HepG2 (cell line): Measurements from ENCODE around the gene PSIP1. TPM values are rescaled to one million over a fixed set of nuclear protein-coding genes. Genes with fewer than 3 reads are reported as not detected.

Source experiments
- ATAC-seq: fragments of 200-7000 bp; cut with Tn5 transposase; 3 replicates; pipeline ENCODE4 v1.9.1; 2020; ENCODE audit warnings: mild to moderate bottlenecking, moderate library complexity
- BruUV-seq: library from RNA; stranded (reverse); fragments of 400-500 nt; replicated peaks from 2 replicates; lab custom pipeline; 2021; lab: Mats Ljungman, UMichigan
- CTCF ChIA-PET: fragments of 300-600 bp; formaldehyde crosslinking; extraction: SDS; loops from one replicate; lab custom pipeline; 2021; ENCODE audit warnings: low total read pairs, inconsistent platforms, low intra/inter-chr PET ratio; lab: Yijun Ruan, JAX
- POLR2A ChIA-PET: fragments of 350-600 bp; sonication (Branson Sonifier 250); formaldehyde crosslinking; loops from one replicate; lab custom pipeline; 2020; ENCODE audit warnings: antibody characterized with exemption, inconsistent platforms; lab: Yijun Ruan, JAX
- DNase-seq: peaks from one replicate; pipeline ENCODE4 v3.0.0-alpha.2; 2015; ENCODE audit warnings: low spot score
- FAIRE-seq: peaks from 3 replicates; lab custom pipeline; 2011; peaks lifted over from hg19 to GRCh38; lab: Jason Lieb, UNC
- H2AFZ ChIP-seq: one replicate; pipeline ENCODE4 v1.6.1; 2011; ENCODE audit warnings: low read length, inconsistent platforms
- H3K27ac ChIP-seq: fragments of 300-600 bp; 3 replicates; pipeline ENCODE4 v1.8.0; 2011; ENCODE audit warnings: mixed run types, mild to moderate bottlenecking, mixed read lengths, low read length, inconsistent platforms; ENCODE audit not compliant: insufficient read depth; ENCODE audit errors: extremely low read length
- H3K27me3 ChIP-seq, 2 experiments: fragments of 200-600 bp in 1 of 2; 2 replicates in 1 of 2; 3 replicates in 1 of 2; pipeline versions ENCODE4 v1.6.0 to v1.8.0; 2011; ENCODE audit warnings: low read length in 2 of 2, mild to moderate bottlenecking in 2 of 2, moderate library complexity in 2 of 2, inconsistent platforms in 1 of 2; ENCODE audit not compliant: insufficient read depth in 2 of 2, control insufficient read depth in 1 of 2
- H3K36me3 ChIP-seq, 2 experiments: fragments of 200-600 bp in 1 of 2; replicated peaks in 1 of 2; 2 replicates in 1 of 2; 3 replicates in 1 of 2; pipeline versions ENCODE4 v1.5.1 to v1.8.0; 2011; ENCODE audit warnings: low read length in 2 of 2, inconsistent platforms in 1 of 2; ENCODE audit not compliant: insufficient read depth in 2 of 2, control insufficient read depth in 1 of 2
- H3K4me1 ChIP-seq: 2 replicates; pipeline ENCODE4 v1.5.1; 2012; ENCODE audit warnings: low read length, inconsistent platforms; ENCODE audit not compliant: insufficient read depth
- H3K4me2 ChIP-seq: 2 replicates; pipeline ENCODE4 v1.6.0; 2011; ENCODE audit warnings: low read depth, low read length, inconsistent platforms
- H3K4me3 ChIP-seq, 3 experiments: fragments of 200-600 bp in 1 of 3; sonication (generic), shearing (Covaris generic) in 1 of 3; replicated peaks in 1 of 3; 2 replicates each; pipeline ENCODE4 v1.5.1; 2011 to 2016; ENCODE audit warnings: low read length in 3 of 3, inconsistent platforms in 2 of 3, low read depth in 2 of 3, mild to moderate bottlenecking in 2 of 3, control low read depth in 1 of 3, mixed read lengths in 1 of 3; ENCODE audit not compliant: insufficient read depth in 1 of 3
- H3K79me2 ChIP-seq: one replicate; pipeline ENCODE4 v1.6.1; 2011; ENCODE audit warnings: low read length, inconsistent platforms; ENCODE audit not compliant: insufficient read depth
- H3K9ac ChIP-seq: 2 replicates; pipeline ENCODE4 v1.6.0; 2011; ENCODE audit warnings: mild to moderate bottlenecking, low read depth, low read length, inconsistent platforms; ENCODE audit not compliant: insufficient read depth
- H3K9me3 ChIP-seq: 2 replicates; pipeline ENCODE4 v1.5.1; 2012; ENCODE audit warnings: mild to moderate bottlenecking, low read length
- H4K20me1 ChIP-seq: 2 replicates; pipeline ENCODE4 v1.6.0; 2011; ENCODE audit warnings: inconsistent platforms, mild to moderate bottlenecking, low read length, moderate library complexity; ENCODE audit not compliant: insufficient read depth
- ATAD3A ChIP-seq: sonication (generic); formaldehyde crosslinking; IDR thresholded peaks from 2 replicates; pipeline ENCODE4 v1.4.0; 2020; ENCODE audit warnings: missing genetic modification reagents
- CBX5 ChIP-seq: sonication (generic); formaldehyde crosslinking; IDR thresholded peaks from 2 replicates; pipeline ENCODE4 v1.4.0; 2020; ENCODE audit warnings: missing genetic modification reagents, borderline replicate concordance
- MED13 ChIP-seq: sonication (generic); formaldehyde crosslinking; IDR thresholded peaks from 2 replicates; pipeline ENCODE4 v1.5.0; 2020; ENCODE audit warnings: missing genetic modification reagents
- PAF1 ChIP-seq: IDR thresholded peaks from 2 replicates; pipeline ENCODE4 v1.6.1; 2016; ENCODE audit warnings: missing genetic modification reagents, missing compliant biosample characterization
- SYNCRIP ChIP-seq: fragments of 200-400 bp; formaldehyde crosslinking; IDR thresholded peaks from 2 replicates; pipeline ENCODE4 v1.6.1; 2018; ENCODE audit warnings: mild to moderate bottlenecking, low read depth, low read length; ENCODE audit not compliant: insufficient read depth
- ZBTB3 ChIP-seq: sonication (generic); formaldehyde crosslinking; IDR thresholded peaks from 2 replicates; pipeline ENCODE4 v1.4.0; 2020; ENCODE audit warnings: low read depth, mild to moderate bottlenecking, moderate library complexity, missing genetic modification reagents, borderline replicate concordance
- ZFP82 ChIP-seq: sonication (generic); formaldehyde crosslinking; IDR thresholded peaks from 2 replicates; pipeline ENCODE4 v1.5.1; 2020; ENCODE audit warnings: mild to moderate bottlenecking, missing genetic modification reagents, borderline replicate concordance
- ZNF337 ChIP-seq: sonication (generic); formaldehyde crosslinking; IDR thresholded peaks from 2 replicates; pipeline ENCODE4 v1.5.1; 2020; ENCODE audit warnings: missing genetic modification reagents, low read depth, mild to moderate bottlenecking, borderline replicate concordance
- ZNF367 ChIP-seq: sonication (generic); formaldehyde crosslinking; IDR thresholded peaks from 2 replicates; pipeline ENCODE4 v1.4.0; 2020; ENCODE audit warnings: missing genetic modification reagents, borderline replicate concordance
- ZNF441 ChIP-seq: sonication (generic); formaldehyde crosslinking; IDR thresholded peaks from 2 replicates; pipeline ENCODE4 v1.7.0; 2021; ENCODE audit warnings: missing genetic modification reagents, borderline replicate concordance
- ZNF589 ChIP-seq: sonication (generic); formaldehyde crosslinking; conservative IDR thresholded peaks from 2 replicates; pipeline ENCODE4 v1.8.0; 2022; ENCODE audit warnings: mild to moderate bottlenecking, moderate library complexity, missing genetic modification reagents
- ZNF724P ChIP-seq: sonication (generic); formaldehyde crosslinking; IDR thresholded peaks from 2 replicates; pipeline ENCODE4 v1.8.0; 2022; ENCODE audit warnings: missing genetic modification reagents, borderline replicate concordance
- ZNF850 ChIP-seq: sonication (generic); formaldehyde crosslinking; conservative IDR thresholded peaks from 2 replicates; pipeline ENCODE4 v1.9.0; 2021; ENCODE audit warnings: mild to moderate bottlenecking, missing genetic modification reagents
- ZSCAN22 ChIP-seq: sonication (generic); formaldehyde crosslinking; IDR thresholded peaks from 2 replicates; pipeline ENCODE4 v1.4.0; 2020; ENCODE audit warnings: mild to moderate bottlenecking, missing genetic modification reagents
- WGBS: methylation state at CpG from one replicate; pipeline ENCODE4 v1.1.6; 2017; ENCODE audit warnings: low lambda C conversion rate; 5-methylcytosine and 5-hydroxymethylcytosine counted together
- in situ Hi-C: cut with HindIII; loops from 2 replicates; pipeline ENCODE4 v1.10.0; 2017; ENCODE audit warnings: low pct_unique_long_range_greater_than_20kb; ENCODE audit not compliant: extremely low pct_ligation_motif_present
- intact Hi-C: fragments of 100-400 bp; cut with micrococcal nuclease; formaldehyde crosslinking; loops from one replicate; pipeline ENCODE4 v1.10.0; 2022; ENCODE audit not compliant: unreplicated experiment
- polyA plus RNA-seq, 8 experiments: library from polyadenylated mRNA; depleted of rRNA in 3 of 8; stranded (reverse) in 7 of 8; unstranded in 1 of 8; fragments of >200 nt; fragmentation: Illumina TruSeq in 4 of 8; extraction: Trizol in 4 of 8; gene quantifications; 2 replicates each; pipeline versions ENCODE4 v1.2.1 to v1.2.3, GENCODE V29; 2011 to 2016; ENCODE audit warnings: low read depth in 4 of 8, missing spikeins in 1 of 8, mixed read lengths in 1 of 8; ENCODE audit not compliant: insufficient read depth in 1 of 8
- total RNA-seq, 5 experiments: library from RNA; depleted of rRNA; stranded (reverse); fragments of >200 nt; fragmentation: Illumina TruSeq; extraction: Trizol; gene quantifications; 2 replicates each; pipeline ENCODE4 v1.2.3, GENCODE V29; 2016; ENCODE audit warnings: low read depth in 1 of 5
- TF ChIP-seq, protein P1 (sequence below): sonication (generic); formaldehyde crosslinking; IDR thresholded peaks from 2 replicates; pipeline ENCODE4 v1.4.0; 2020; ENCODE audit warnings: missing genetic modification reagents, borderline replicate concordance
- TF ChIP-seq, protein P2 (sequence below): sonication (generic); formaldehyde crosslinking; IDR thresholded peaks from 2 replicates; pipeline ENCODE4 v1.9.0; 2021; ENCODE audit warnings: missing genetic modification reagents, mild to moderate bottlenecking, borderline replicate concordance
- TF ChIP-seq, protein P3 (sequence below): sonication (generic); formaldehyde crosslinking; IDR thresholded peaks from 2 replicates; pipeline ENCODE4 v1.4.0; 2020; ENCODE audit warnings: missing genetic modification reagents

Gene PSIP1
- total and polyA plus RNA-seq, 2 of the 13 experiments (the other 11 are each of a cell fraction or from before 2014, with no cell fraction given), result 12.6 to 46.4 TPM

DNA sequence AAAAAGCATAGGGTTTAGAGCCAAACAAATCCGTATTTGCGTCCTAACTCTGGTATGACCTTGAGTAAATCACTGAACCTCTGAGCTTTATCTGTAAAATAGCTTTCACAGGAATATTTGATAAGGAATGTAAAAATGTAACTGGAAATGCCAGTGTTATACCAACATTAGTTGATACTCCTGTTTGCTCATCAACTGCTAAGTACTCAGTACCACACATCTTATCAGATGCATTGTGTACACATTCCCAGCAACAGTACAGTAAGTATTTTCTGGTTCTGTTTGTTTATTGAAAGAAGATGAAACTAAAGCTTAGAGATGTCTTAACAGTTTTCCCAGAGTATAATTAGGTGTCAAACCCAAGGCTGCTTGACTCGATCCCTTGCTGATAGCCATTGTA, 66.6 kb downstream of the PSIP1 start:
- Histone ChIP-seq H3K4me2 (no peak overlapping the region), H3K27me3 (no peaks in the 10 kb centered on the region), H3K9me3 (no peaks in the 10 kb centered on the region), H3K36me3 (peaks cover 16 to 70% of the 10 kb centered on the region in 2 experiments), H3K4me3 (no peak overlapping the region), H3K79me2 (peaks cover 11% of the 10 kb centered on the region), H3K27ac (no peak overlapping the region), H2AFZ (no peak overlapping the region), H3K9ac (no peak overlapping the region), H3K4me1 (no peaks in the 10 kb centered on the region), H4K20me1 (0 out of 2 replicates have a peak, but pooled peaks cover 3% of the 10 kb centered on the region)
- TF ChIP-seq SYNCRIP, result no peak
- no peak for TF ChIP-seq ZNF724P (CRISPR knock-in tag)
- TF ChIP-seq, protein P1, sequence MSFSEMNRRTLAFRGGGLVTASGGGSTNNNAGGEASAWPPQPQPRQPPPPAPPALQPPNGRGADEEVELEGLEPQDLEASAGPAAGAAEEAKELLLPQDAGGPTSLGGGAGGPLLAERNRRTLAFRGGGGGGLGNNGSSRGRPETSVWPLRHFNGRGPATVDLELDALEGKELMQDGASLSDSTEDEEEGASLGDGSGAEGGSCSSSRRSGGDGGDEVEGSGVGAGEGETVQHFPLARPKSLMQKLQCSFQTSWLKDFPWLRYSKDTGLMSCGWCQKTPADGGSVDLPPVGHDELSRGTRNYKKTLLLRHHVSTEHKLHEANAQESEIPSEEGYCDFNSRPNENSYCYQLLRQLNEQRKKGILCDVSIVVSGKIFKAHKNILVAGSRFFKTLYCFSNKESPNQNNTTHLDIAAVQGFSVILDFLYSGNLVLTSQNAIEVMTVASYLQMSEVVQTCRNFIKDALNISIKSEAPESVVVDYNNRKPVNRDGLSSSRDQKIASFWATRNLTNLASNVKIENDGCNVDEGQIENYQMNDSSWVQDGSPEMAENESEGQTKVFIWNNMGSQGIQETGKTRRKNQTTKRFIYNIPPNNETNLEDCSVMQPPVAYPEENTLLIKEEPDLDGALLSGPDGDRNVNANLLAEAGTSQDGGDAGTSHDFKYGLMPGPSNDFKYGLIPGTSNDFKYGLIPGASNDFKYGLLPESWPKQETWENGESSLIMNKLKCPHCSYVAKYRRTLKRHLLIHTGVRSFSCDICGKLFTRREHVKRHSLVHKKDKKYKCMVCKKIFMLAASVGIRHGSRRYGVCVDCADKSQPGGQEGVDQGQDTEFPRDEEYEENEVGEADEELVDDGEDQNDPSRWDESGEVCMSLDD, result no peak
- TF ChIP-seq ZFP82 (CRISPR knock-in tag), result no peak
- no peak for TF ChIP-seq ATAD3A (CRISPR knock-in tag)
- TF ChIP-seq ZNF441, result no peak
- no peak for TF ChIP-seq ZBTB3 (CRISPR knock-in tag)
- TF ChIP-seq, protein P2, sequence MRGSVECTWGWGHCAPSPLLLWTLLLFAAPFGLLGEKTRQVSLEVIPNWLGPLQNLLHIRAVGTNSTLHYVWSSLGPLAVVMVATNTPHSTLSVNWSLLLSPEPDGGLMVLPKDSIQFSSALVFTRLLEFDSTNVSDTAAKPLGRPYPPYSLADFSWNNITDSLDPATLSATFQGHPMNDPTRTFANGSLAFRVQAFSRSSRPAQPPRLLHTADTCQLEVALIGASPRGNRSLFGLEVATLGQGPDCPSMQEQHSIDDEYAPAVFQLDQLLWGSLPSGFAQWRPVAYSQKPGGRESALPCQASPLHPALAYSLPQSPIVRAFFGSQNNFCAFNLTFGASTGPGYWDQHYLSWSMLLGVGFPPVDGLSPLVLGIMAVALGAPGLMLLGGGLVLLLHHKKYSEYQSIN (CRISPR knock-in tag), result no peak
- no peak for TF ChIP-seq ZNF337 (CRISPR knock-in tag)
- TF ChIP-seq ZSCAN22 (CRISPR knock-in tag), result no peak
- no peak for TF ChIP-seq MED13 (CRISPR knock-in tag)
- TF ChIP-seq, protein P3, sequence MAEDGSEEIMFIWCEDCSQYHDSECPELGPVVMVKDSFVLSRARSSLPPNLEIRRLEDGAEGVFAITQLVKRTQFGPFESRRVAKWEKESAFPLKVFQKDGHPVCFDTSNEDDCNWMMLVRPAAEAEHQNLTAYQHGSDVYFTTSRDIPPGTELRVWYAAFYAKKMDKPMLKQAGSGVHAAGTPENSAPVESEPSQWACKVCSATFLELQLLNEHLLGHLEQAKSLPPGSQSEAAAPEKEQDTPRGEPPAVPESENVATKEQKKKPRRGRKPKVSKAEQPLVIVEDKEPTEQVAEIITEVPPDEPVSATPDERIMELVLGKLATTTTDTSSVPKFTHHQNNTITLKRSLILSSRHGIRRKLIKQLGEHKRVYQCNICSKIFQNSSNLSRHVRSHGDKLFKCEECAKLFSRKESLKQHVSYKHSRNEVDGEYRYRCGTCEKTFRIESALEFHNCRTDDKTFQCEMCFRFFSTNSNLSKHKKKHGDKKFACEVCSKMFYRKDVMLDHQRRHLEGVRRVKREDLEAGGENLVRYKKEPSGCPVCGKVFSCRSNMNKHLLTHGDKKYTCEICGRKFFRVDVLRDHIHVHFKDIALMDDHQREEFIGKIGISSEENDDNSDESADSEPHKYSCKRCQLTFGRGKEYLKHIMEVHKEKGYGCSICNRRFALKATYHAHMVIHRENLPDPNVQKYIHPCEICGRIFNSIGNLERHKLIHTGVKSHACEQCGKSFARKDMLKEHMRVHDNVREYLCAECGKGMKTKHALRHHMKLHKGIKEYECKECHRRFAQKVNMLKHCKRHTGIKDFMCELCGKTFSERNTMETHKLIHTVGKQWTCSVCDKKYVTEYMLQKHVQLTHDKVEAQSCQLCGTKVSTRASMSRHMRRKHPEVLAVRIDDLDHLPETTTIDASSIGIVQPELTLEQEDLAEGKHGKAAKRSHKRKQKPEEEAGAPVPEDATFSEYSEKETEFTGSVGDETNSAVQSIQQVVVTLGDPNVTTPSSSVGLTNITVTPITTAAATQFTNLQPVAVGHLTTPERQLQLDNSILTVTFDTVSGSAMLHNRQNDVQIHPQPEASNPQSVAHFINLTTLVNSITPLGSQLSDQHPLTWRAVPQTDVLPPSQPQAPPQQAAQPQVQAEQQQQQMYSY (CRISPR knock-in tag), result no peak
- TF ChIP-seq ZNF367 (CRISPR knock-in tag), result no peak
- no peak for TF ChIP-seq PAF1 (CRISPR knock-in tag)
- no peak for TF ChIP-seq ZNF850 (CRISPR knock-in tag)
- no peak for TF ChIP-seq ZNF589 (CRISPR knock-in tag)
- no peak for TF ChIP-seq CBX5 (CRISPR knock-in tag)
- intact Hi-C loops, result no loop called here
- no peak for FAIRE-seq
- BruUV-seq, result no TSS peak
- 97% methylated on average over 3 of the region's 3 CpGs for WGBS
- DNase-seq, result no peak
- ATAC-seq, result no peak
- in situ Hi-C loops, result no loop called here
- ChIA-PET CTCF (no interaction called here), POLR2A (no interaction called here)
